ENCODE measurements around the gene MVB12B.

MVB12B gene

GRCh38 chr9:126507318-126508109, 180.9 kb downstream of the MVB12B start:
- no peak for FAIRE-seq
- no peak for DNase-seq (ENCODE audit: extremely low spot score, insufficient read length, low read depth)

- DNase-seq (ENCODE audit: extremely low spot score, insufficient read length, low read depth) (no peak), FAIRE-seq (no peak)
These were observed 181.6 kb downstream of the MVB12B start for GRCh38 chr9:126508171-126508591.

- DNase-seq (ENCODE audit: extremely low spot score, insufficient read length, low read depth) (no peak), FAIRE-seq (no peak)
These were observed 182.3 kb downstream of the MVB12B start for GRCh38 chr9:126508928-126509327.

- DNase-seq (ENCODE audit: extremely low spot score, insufficient read length, low read depth) (no peak), FAIRE-seq (no peak)
These were observed 183.1 kb downstream of the MVB12B start for GRCh38 chr9:126509718-126510117.

GRCh38 chr9:126510564-126510963, 183.9 kb downstream of the MVB12B start:
- no peak for FAIRE-seq
- no peak for DNase-seq (ENCODE audit: extremely low spot score, insufficient read length, low read depth)

- FAIRE-seq: no peak
- DNase-seq (ENCODE audit: extremely low spot score, insufficient read length, low read depth): no peak
These were observed 184.8 kb downstream of the MVB12B start for GRCh38 chr9:126511411-126511810.

- DNase-seq (ENCODE audit: extremely low spot score, insufficient read length, low read depth) (no peak), FAIRE-seq (no peak)
These were observed 186.8 kb downstream of the MVB12B start for GRCh38 chr9:126513159-126514036.

GRCh38 chr9:126514037-126514821, 187.6 kb downstream of the MVB12B start:
- DNase-seq (ENCODE audit: extremely low spot score, insufficient read length, low read depth) (peak; percentile 51), FAIRE-seq (peak; percentile 5)

GRCh38 chr9:126515001-126515872, 188.6 kb downstream of the MVB12B start:
- DNase-seq (ENCODE audit: extremely low spot score, insufficient read length, low read depth) (no peak), FAIRE-seq (no peak)

- DNase-seq (ENCODE audit: extremely low spot score, insufficient read length, low read depth) (no peak), FAIRE-seq (no peak)
These were observed 189.4 kb downstream of the MVB12B start for GRCh38 chr9:126515873-126516505.

- DNase-seq (ENCODE audit: extremely low spot score, insufficient read length, low read depth) (no peak), FAIRE-seq (no peak)
These were observed 189.9 kb downstream of the MVB12B start for GRCh38 chr9:126516561-126516935.

GRCh38 chr9:126516936-126517832, 190.6 kb downstream of the MVB12B start:
- DNase-seq (ENCODE audit: extremely low spot score, insufficient read length, low read depth): no peak
- FAIRE-seq: peak; percentile 15

- no peak for FAIRE-seq
- DNase-seq (ENCODE audit: extremely low spot score, insufficient read length, low read depth): no peak
These were observed 191.3 kb downstream of the MVB12B start for GRCh38 chr9:126517833-126518356.

- DNase-seq (ENCODE audit: extremely low spot score, insufficient read length, low read depth) (no peak), FAIRE-seq (no peak)
These were observed 192.1 kb downstream of the MVB12B start for GRCh38 chr9:126518763-126519162.

- FAIRE-seq (no peak), DNase-seq (ENCODE audit: extremely low spot score, insufficient read length, low read depth) (no peak)
These were observed 193.2 kb downstream of the MVB12B start for GRCh38 chr9:126519660-126520420.

- FAIRE-seq (no peak), DNase-seq (ENCODE audit: extremely low spot score, insufficient read length, low read depth) (no peak)
These were observed 193.8 kb downstream of the MVB12B start for GRCh38 chr9:126520453-126520852.

- DNase-seq (ENCODE audit: extremely low spot score, insufficient read length, low read depth) (no peak), FAIRE-seq (no peak)
These were observed 194.5 kb downstream of the MVB12B start for GRCh38 chr9:126521089-126521488.
